MM.1S (cell line): ENCODE results near the gene EBP.

Experiments
- DNase-seq: peaks from one replicate; pipeline ENCODE4 v3.0.0-alpha.2; 2015
- H2AFZ ChIP-seq: fragments of 300-600 bp; sonication (generic); 2 replicates; pipeline ENCODE4 v1.6.0; 2016; ENCODE audit warnings: antibody characterized with exemption, low read length
- H3F3A ChIP-seq: fragments of 300-600 bp; sonication (generic); 2 replicates; pipeline ENCODE4 v1.6.1; 2016; ENCODE audit warnings: mild to moderate bottlenecking, antibody characterized with exemption, low read length, moderate library complexity, mixed read lengths; ENCODE audit not compliant: insufficient read depth
- H3K27ac ChIP-seq: fragments of 300-600 bp; sonication (generic); 2 replicates; pipeline ENCODE4 v1.5.1; 2016; ENCODE audit warnings: mild to moderate bottlenecking, low read length
- H3K27me3 ChIP-seq: fragments of 300-600 bp; sonication (generic); replicated peaks from 2 replicates; pipeline ENCODE4 v1.6.0; 2016; ENCODE audit warnings: low read length; ENCODE audit not compliant: insufficient read depth
- H3K36me3 ChIP-seq: fragments of 300-600 bp; sonication (generic); replicated peaks from 2 replicates; pipeline ENCODE4 v1.6.1; 2016; ENCODE audit warnings: mild to moderate bottlenecking, low read length, mixed read lengths; ENCODE audit not compliant: insufficient read depth
- H3K4me1 ChIP-seq: fragments of 300-600 bp; sonication (generic); 2 replicates; pipeline ENCODE4 v1.6.1; 2016; ENCODE audit warnings: low read length, mixed read lengths
- H3K4me2 ChIP-seq: fragments of 300-600 bp; sonication (generic); 2 replicates; pipeline ENCODE4 v1.6.0; 2016; ENCODE audit warnings: low read depth, low read length
- H3K4me3 ChIP-seq: fragments of 300-600 bp; sonication (generic); 2 replicates; pipeline ENCODE4 v1.5.1; 2016; ENCODE audit warnings: low read length, mixed read lengths
- H3K79me2 ChIP-seq: fragments of 300-600 bp; sonication (generic); 2 replicates; pipeline ENCODE4 v1.6.1; 2016; ENCODE audit warnings: mixed run types, low read length, mixed read lengths
- H3K9ac ChIP-seq: fragments of 300-600 bp; sonication (generic); 2 replicates; pipeline ENCODE4 v1.6.1; 2016; ENCODE audit warnings: low read length, mixed read lengths
- H3K9me2 ChIP-seq: fragments of 300-600 bp; sonication (generic); replicated peaks from 2 replicates; pipeline ENCODE4 v1.6.1; 2016; ENCODE audit warnings: mild to moderate bottlenecking, low read length, mixed read lengths; ENCODE audit not compliant: insufficient read depth
- H3K9me3 ChIP-seq: fragments of 300-600 bp; sonication (generic); replicated peaks from 2 replicates; pipeline ENCODE4 v1.6.1; 2016; ENCODE audit warnings: mild to moderate bottlenecking, low read length, mixed read lengths; ENCODE audit not compliant: insufficient read depth
- H4K20me1 ChIP-seq: fragments of 300-600 bp; sonication (generic); 2 replicates; pipeline ENCODE4 v1.6.1; 2016; ENCODE audit warnings: mild to moderate bottlenecking, low read length, moderate library complexity, mixed read lengths; ENCODE audit not compliant: insufficient read depth
- EZH2 ChIP-seq: fragments of 300-600 bp; sonication (generic); optimal IDR thresholded peaks from 2 replicates; pipeline ENCODE3; 2017; ENCODE audit warnings: low read depth, mild to moderate bottlenecking, antibody characterized with exemption, low read length, mixed read lengths
- EZH2phosphoT487 ChIP-seq: fragments of 300-600 bp; sonication (generic); IDR thresholded peaks from 2 replicates; pipeline ENCODE4 v1.6.1; 2018; ENCODE audit warnings: antibody characterized with exemption, low read length
- TF ChIP-seq, protein P1 (sequence below): fragments of 300-600 bp; sonication (generic); IDR thresholded peaks from 2 replicates; pipeline ENCODE4 v1.5.1; 2016; ENCODE audit warnings: antibody characterized with exemption, low read length, mixed read lengths

EBP gene

DNA sequence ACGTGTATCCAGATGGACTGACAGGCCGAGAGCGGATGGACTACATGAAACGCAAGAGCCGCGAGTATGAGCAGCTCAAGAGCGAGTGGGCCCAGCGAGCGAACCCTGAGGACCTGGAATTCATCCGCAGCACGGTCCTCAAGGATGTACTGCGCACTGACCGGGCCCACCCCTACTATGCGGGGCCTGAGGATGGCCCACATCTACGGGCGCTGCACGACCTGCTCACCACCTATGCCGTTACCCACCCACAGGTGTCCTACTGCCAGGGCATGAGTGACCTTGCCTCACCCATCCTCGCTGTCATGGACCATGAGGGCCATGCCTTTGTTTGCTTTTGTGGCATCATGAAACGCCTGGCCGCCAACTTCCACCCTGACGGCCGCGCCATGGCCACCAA lies 38.0 kb downstream of the EBP start:
- no peaks in the 10 kb centered on the region for H3K27me3 ChIP-seq
- no peaks in the 10 kb centered on the region for H4K20me1 ChIP-seq
- no peaks in the 10 kb centered on the region for H3F3A ChIP-seq
- no peaks in the 10 kb centered on the region for H3K79me2 ChIP-seq
- no peaks in the 10 kb centered on the region for H3K36me3 ChIP-seq
- H3K4me1 ChIP-seq: no peaks in the 10 kb centered on the region
- no peak for DNase-seq
- H3K9ac ChIP-seq: no peak overlapping the region
- no peak overlapping the region for H3K4me2 ChIP-seq
- no peak overlapping the region for H3K27ac ChIP-seq
- no peaks in the 10 kb centered on the region for H3K9me3 ChIP-seq
- H3K4me3 ChIP-seq: no peak overlapping the region
- H3K9me2 ChIP-seq: no peaks in the 10 kb centered on the region
- no peak overlapping the region for H2AFZ ChIP-seq
- TF ChIP-seq EZH2: no peak
- TF ChIP-seq, protein P1, sequence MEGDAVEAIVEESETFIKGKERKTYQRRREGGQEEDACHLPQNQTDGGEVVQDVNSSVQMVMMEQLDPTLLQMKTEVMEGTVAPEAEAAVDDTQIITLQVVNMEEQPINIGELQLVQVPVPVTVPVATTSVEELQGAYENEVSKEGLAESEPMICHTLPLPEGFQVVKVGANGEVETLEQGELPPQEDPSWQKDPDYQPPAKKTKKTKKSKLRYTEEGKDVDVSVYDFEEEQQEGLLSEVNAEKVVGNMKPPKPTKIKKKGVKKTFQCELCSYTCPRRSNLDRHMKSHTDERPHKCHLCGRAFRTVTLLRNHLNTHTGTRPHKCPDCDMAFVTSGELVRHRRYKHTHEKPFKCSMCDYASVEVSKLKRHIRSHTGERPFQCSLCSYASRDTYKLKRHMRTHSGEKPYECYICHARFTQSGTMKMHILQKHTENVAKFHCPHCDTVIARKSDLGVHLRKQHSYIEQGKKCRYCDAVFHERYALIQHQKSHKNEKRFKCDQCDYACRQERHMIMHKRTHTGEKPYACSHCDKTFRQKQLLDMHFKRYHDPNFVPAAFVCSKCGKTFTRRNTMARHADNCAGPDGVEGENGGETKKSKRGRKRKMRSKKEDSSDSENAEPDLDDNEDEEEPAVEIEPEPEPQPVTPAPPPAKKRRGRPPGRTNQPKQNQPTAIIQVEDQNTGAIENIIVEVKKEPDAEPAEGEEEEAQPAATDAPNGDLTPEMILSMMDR: no peak
- no peak for TF ChIP-seq EZH2phosphoT487

DNA sequence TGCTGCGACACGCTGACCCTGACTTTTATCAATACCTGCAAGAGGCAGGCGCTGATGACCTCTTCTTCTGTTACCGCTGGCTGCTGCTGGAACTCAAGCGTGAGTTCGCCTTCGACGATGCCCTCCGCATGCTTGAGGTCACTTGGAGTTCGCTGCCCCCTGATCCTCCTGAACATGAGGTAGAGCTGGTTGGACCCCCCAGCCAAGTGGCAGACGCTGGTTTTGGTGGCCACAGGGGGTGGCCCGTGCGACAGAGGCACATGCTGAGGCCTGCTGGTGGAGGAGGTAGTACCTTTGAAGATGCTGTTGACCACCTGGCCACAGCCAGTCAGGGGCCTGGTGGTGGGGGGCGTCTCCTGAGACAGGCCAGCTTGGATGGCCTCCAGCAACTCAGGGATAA lies 38.4 kb downstream of the EBP start:
- Histone ChIP-seq H3K9me2 (no peaks in the 10 kb centered on the region), H3K27me3 (no peaks in the 10 kb centered on the region), H3K4me2 (no peak overlapping the region), H3K79me2 (no peaks in the 10 kb centered on the region), H3K36me3 (no peaks in the 10 kb centered on the region), H3K9me3 (no peaks in the 10 kb centered on the region), H2AFZ (no peak overlapping the region), H4K20me1 (no peaks in the 10 kb centered on the region), H3F3A (no peaks in the 10 kb centered on the region), H3K9ac (no peak overlapping the region), H3K4me3 (no peak overlapping the region), H3K27ac (no peak overlapping the region), H3K4me1 (no peaks in the 10 kb centered on the region)
- no peak for TF ChIP-seq EZH2phosphoT487
- TF ChIP-seq EZH2: no peak
- TF ChIP-seq, protein P1: no peak
- no peak for DNase-seq

DNA sequence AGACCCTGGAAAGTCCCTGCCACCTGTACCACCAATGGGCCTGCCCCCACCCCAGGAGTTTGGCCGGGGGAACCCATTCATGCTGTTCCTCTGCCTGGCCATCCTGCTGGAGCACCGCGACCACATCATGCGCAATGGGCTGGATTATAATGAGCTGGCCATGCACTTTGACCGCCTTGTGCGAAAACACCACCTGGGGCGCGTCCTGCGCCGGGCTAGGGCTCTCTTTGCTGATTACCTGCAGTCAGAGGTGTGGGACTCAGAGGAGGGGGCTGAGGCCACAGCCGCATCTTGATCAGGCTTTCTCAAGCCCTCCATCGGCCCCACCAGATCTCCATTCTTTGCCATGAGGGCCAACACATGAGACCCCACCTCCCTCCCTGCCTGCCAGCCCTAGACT lies 39.1 kb downstream of the EBP start:
- Histone ChIP-seq H3K79me2 (no peaks in the 10 kb centered on the region), H3K9me2 (no peaks in the 10 kb centered on the region), H3K27ac (no peak overlapping the region)

More for the DNA sequence above, 39.1 kb downstream of the EBP start:
- no peak overlapping the region for H3K4me2 ChIP-seq
- no peak overlapping the region for H3K4me3 ChIP-seq
- no peaks in the 10 kb centered on the region for H3K36me3 ChIP-seq
- TF ChIP-seq, protein P1: no peak
- TF ChIP-seq EZH2 (no peak), EZH2phosphoT487 (no peak)
- no peaks in the 10 kb centered on the region for H4K20me1 ChIP-seq
- DNase-seq: no peak
- no peak overlapping the region for H3K9ac ChIP-seq
- H2AFZ ChIP-seq: no peak overlapping the region
- H3K4me1 ChIP-seq: no peaks in the 10 kb centered on the region
- H3K9me3 ChIP-seq: no peaks in the 10 kb centered on the region
- H3K27me3 ChIP-seq: no peaks in the 10 kb centered on the region
- H3F3A ChIP-seq: no peaks in the 10 kb centered on the region
